Parathyroid adenoma (tissue), 2 donors: ENCODE measurements around the gene RUBCN.
"Not testable (repeated sequence)": the region's sequence is repeated elsewhere in the genome, so short reads cannot be mapped to it uniquely, and the experiment has no call there.

Source experiments
- H2AFZ ChIP-seq: fragments of 300-600 bp; sonication (generic); one replicate; pipeline ENCODE4 v1.7.0; 2017; ENCODE audit warnings: antibody characterized with exemption, mild to moderate bottlenecking
- H3K27ac ChIP-seq: fragments of 300-600 bp; sonication (generic); one replicate; pipeline ENCODE4 v1.7.0; 2017
- H3K27me3 ChIP-seq: fragments of 300-600 bp; sonication (generic); one replicate; pipeline ENCODE4 v1.7.0; 2017; ENCODE audit warnings: low read length; ENCODE audit not compliant: control insufficient read depth, insufficient read depth
- H3K36me3 ChIP-seq: fragments of 300-600 bp; sonication (generic); one replicate; pipeline ENCODE4 v1.7.0; 2017; ENCODE audit warnings: low read length; ENCODE audit not compliant: control insufficient read depth, insufficient read depth
- H3K4me1 ChIP-seq: fragments of 300-600 bp; sonication (generic); one replicate; pipeline ENCODE4 v1.7.0; 2017; ENCODE audit warnings: control low read depth
- H3K4me2 ChIP-seq: fragments of 300-600 bp; sonication (generic); one replicate; pipeline ENCODE4 v1.7.0; 2017; ENCODE audit warnings: low read length
- H3K4me3 ChIP-seq: fragments of 300-600 bp; sonication (generic); one replicate; pipeline ENCODE4 v1.7.0; 2017; ENCODE audit warnings: low read depth, low read length
- H3K79me2 ChIP-seq: fragments of 300-600 bp; sonication (generic); one replicate; pipeline ENCODE4 v1.7.0; 2017; ENCODE audit warnings: control low read depth
- H3K9ac ChIP-seq: fragments of 300-600 bp; sonication (generic); one replicate; pipeline ENCODE4 v1.7.0; 2017; ENCODE audit warnings: mild to moderate bottlenecking
- H3K9me3 ChIP-seq: fragments of 300-600 bp; sonication (generic); one replicate; pipeline ENCODE4 v1.7.0; 2017; ENCODE audit warnings: low read length; ENCODE audit not compliant: control insufficient read depth
- donor health status: primary hyperparathyroidism.

Gene RUBCN

GRCh38 chr3:197654090-197654997 lies 82.4 kb downstream of the RUBCN start:
- not testable (repeated sequence) for H3K9me3 ChIP-seq, H3K9ac ChIP-seq, H3K27ac ChIP-seq, H3K4me2 ChIP-seq, H3K27me3 ChIP-seq, H3K4me1 ChIP-seq, H3K79me2 ChIP-seq, H3K36me3 ChIP-seq, H3K4me3 ChIP-seq
- H2AFZ ChIP-seq = peak overlapping the region; percentile 74

DNA sequence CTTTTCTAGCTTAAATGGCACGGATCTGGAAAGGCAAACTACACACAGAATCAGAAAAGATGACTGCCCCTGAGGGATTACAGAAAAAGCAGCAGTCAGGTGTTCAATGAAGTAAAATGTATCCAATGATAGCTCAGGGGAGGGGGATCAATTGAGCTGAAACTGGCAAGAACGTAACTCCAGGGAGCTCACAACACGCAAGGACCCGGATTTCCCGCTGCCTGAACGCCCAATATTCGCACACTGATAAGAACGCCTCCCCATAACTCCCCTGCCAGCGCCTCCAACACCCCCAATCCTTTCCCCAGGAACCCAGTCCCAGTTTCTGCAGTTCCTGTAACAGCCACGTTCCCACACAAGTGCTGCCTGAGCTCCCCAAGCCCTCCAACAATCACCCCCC lies 83.8 kb downstream of the RUBCN start:
- H3K36me3 ChIP-seq, H3K4me3 ChIP-seq, H3K4me2 ChIP-seq, H3K4me1 ChIP-seq, H3K9ac ChIP-seq, H3K27me3 ChIP-seq, H3K27ac ChIP-seq, H2AFZ ChIP-seq, H3K9me3 ChIP-seq, H3K79me2 ChIP-seq: not testable (repeated sequence)

GRCh38 chr3:197647649-197648048 lies 89.1 kb downstream of the RUBCN start:
- H3K4me1 ChIP-seq, H3K4me3 ChIP-seq, H3K4me2 ChIP-seq, H3K79me2 ChIP-seq, H3K27me3 ChIP-seq, H3K9me3 ChIP-seq, H3K36me3 ChIP-seq, H2AFZ ChIP-seq, H3K27ac ChIP-seq, H3K9ac ChIP-seq: not testable (repeated sequence)

DNA sequence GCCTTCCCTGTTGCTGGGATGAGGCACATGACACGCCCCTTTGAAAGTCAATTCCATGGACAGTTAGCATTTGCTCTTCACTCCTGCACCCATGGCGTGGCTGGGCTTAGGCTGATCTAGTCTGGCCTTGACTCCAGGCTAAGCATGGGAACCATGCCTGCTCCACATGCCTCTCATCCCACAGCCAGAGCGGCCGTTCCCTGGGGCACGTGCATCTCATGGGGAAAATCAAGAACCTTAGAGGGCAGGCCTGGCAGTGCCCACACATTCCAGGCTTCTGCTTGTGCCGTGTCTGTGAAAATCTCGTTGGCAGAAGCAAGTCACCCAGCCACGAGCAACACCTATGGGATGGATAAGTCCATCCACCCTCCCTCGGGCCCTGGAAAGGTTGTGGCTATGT lies 89.5 kb downstream of the RUBCN start:
- H2AFZ ChIP-seq, H3K9ac ChIP-seq, H3K4me1 ChIP-seq, H3K79me2 ChIP-seq, H3K4me2 ChIP-seq, H3K36me3 ChIP-seq, H3K9me3 ChIP-seq, H3K27me3 ChIP-seq, H3K4me3 ChIP-seq, H3K27ac ChIP-seq: not testable (repeated sequence)

- not testable (repeated sequence) for H2AFZ ChIP-seq, H3K27me3 ChIP-seq, H3K36me3 ChIP-seq, H3K9me3 ChIP-seq, H3K27ac ChIP-seq, H3K79me2 ChIP-seq, H3K9ac ChIP-seq, H3K4me1 ChIP-seq, H3K4me3 ChIP-seq, H3K4me2 ChIP-seq
These were observed 90.4 kb downstream of the RUBCN start for GRCh38 chr3:197646294-197646693.

DNA sequence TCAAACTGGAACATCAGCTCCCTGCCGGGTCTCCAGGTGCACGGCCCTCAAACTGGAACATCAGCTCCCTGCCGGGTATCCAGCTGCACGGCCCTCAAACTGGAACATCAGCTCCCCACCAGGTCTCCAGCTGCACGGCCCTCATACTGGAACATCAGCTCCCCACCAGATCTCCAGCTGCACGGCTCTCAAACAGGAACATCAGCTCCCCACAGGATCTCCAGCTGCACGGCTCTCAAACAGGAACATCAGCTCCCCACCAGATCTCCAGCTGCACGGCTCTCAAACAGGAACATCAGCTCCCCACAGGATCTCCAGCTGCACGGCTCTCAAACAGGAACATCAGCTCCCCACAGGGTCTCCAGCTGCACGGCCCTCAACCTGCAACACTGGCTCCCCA lies 99.1 kb downstream of the RUBCN start:
- not testable (repeated sequence) for H3K4me1 ChIP-seq, H3K4me2 ChIP-seq, H3K9me3 ChIP-seq, H3K36me3 ChIP-seq, H2AFZ ChIP-seq, H3K27me3 ChIP-seq, H3K9ac ChIP-seq, H3K27ac ChIP-seq, H3K4me3 ChIP-seq, H3K79me2 ChIP-seq

- not testable (repeated sequence) for H3K4me2 ChIP-seq, H3K36me3 ChIP-seq, H3K4me3 ChIP-seq, H3K27me3 ChIP-seq, H2AFZ ChIP-seq, H3K9ac ChIP-seq, H3K79me2 ChIP-seq, H3K4me1 ChIP-seq, H3K27ac ChIP-seq, H3K9me3 ChIP-seq
These were observed 104.7 kb downstream of the RUBCN start for GRCh38 chr3:197631989-197632388.

DNA sequence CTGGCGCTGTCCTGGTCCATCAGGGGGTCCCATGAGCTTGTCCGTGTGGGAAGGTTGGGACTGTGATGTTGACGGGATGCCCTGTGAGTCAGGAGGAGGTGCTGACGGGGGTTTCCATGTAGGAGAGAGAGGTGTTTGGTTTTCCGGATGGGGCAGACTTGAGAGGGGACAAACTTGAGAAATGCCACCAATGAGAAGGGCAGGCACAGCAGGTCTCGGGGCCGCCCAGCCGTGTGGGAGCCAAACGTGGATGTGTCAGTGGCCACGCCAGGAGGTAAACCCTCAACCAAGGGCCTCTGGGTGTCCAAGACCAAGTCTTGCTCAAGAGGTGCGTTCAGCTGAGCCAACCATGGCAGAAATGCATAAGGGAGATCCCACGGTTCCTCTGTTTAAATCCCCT lies 105.9 kb downstream of the RUBCN start:
- not testable (repeated sequence) for H3K4me1 ChIP-seq, H3K36me3 ChIP-seq, H3K27ac ChIP-seq, H2AFZ ChIP-seq, H3K4me2 ChIP-seq, H3K4me3 ChIP-seq, H3K79me2 ChIP-seq, H3K27me3 ChIP-seq, H3K9ac ChIP-seq, H3K9me3 ChIP-seq

DNA sequence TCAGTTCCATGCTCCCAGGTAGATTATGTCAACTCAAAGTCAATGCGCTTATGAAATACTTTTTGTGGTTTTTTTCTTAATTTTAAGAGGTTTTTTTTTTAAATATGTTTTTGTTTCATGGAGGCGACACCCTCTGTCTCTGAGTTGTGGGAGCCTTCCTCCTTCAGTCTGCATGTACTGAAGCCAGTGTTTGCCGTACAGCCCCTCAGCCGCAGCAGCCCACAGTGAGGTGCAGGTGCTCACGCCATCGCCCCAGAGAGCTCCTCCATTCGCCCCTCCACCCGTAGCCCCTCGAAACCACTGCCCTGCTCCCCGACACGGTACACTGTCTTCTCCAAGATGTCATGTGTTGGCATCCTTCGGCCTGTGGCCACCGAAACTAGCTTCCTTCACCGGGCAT lies 107.4 kb downstream of the RUBCN start:
- H3K27ac ChIP-seq, H3K9ac ChIP-seq, H2AFZ ChIP-seq, H3K4me3 ChIP-seq, H3K27me3 ChIP-seq, H3K4me2 ChIP-seq, H3K36me3 ChIP-seq, H3K9me3 ChIP-seq, H3K79me2 ChIP-seq, H3K4me1 ChIP-seq: not testable (repeated sequence)
